Coronary artery (tissue), 2 donors: ENCODE results near the gene PI4KA.

Experiments
- DNase-seq: peaks from one replicate; pipeline ENCODE4 v3.0.0-alpha.2; 2017; ENCODE audit warnings: low spot score
- H3K27ac ChIP-seq, 2 donors: fragments of 200-600 bp; sonication (generic); one replicate each; pipeline ENCODE4 v1.5.1; 2016 to 2019
- H3K4me3 ChIP-seq: fragments of 200-600 bp; sonication (generic); 2 replicates; pipeline ENCODE4 v1.5.1; 2016; ENCODE audit warnings: mild to moderate bottlenecking, moderate library complexity
- TF ChIP-seq, protein P1 (sequence below): fragments of 200-600 bp; sonication (generic); IDR thresholded peaks from one replicate; pipeline ENCODE4 v1.5.1; 2019; ENCODE audit warnings: antibody characterized with exemption

The PI4KA gene

DNA sequence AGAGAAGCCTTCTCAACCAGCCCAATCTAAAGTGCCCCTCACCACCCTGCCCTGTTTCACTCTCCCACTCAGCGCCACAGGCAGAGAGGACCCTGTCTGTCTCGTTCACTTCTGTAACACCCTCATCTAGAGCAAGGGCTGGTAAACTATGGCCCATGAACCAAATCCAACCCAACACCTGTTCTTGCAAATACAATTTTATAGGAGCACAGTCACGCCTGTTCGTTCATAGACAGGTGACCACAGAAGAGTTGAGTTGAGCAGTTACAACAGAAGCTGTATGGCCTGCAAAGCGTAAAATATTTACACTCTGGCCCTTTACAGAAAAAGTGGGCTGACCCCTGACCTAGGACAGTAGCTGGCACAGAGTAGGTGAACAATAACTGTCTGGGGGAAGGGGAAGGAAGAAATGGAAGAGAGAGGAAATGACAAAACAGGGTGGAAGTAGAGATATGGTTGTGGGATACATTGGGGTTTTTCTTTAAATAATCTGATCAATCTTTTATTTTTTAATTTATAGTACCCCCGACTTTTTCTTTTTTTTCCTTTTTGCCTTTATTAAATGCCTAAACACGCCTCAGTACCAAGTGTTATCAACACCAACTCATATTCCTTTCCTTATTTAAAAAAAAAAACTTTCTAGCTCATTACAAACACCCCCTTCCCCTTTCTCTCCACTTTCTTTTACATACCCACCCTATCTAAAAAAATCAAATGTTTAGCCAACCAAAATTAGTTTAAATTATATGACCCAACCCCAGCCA lies 63.8 kb downstream of the PI4KA start:
- DNase-seq = no peak
- Histone ChIP-seq H3K4me3 (no peak overlapping the region), H3K27ac (no peak overlapping the region)
- TF ChIP-seq, protein P1, sequence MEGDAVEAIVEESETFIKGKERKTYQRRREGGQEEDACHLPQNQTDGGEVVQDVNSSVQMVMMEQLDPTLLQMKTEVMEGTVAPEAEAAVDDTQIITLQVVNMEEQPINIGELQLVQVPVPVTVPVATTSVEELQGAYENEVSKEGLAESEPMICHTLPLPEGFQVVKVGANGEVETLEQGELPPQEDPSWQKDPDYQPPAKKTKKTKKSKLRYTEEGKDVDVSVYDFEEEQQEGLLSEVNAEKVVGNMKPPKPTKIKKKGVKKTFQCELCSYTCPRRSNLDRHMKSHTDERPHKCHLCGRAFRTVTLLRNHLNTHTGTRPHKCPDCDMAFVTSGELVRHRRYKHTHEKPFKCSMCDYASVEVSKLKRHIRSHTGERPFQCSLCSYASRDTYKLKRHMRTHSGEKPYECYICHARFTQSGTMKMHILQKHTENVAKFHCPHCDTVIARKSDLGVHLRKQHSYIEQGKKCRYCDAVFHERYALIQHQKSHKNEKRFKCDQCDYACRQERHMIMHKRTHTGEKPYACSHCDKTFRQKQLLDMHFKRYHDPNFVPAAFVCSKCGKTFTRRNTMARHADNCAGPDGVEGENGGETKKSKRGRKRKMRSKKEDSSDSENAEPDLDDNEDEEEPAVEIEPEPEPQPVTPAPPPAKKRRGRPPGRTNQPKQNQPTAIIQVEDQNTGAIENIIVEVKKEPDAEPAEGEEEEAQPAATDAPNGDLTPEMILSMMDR = no peak

DNA sequence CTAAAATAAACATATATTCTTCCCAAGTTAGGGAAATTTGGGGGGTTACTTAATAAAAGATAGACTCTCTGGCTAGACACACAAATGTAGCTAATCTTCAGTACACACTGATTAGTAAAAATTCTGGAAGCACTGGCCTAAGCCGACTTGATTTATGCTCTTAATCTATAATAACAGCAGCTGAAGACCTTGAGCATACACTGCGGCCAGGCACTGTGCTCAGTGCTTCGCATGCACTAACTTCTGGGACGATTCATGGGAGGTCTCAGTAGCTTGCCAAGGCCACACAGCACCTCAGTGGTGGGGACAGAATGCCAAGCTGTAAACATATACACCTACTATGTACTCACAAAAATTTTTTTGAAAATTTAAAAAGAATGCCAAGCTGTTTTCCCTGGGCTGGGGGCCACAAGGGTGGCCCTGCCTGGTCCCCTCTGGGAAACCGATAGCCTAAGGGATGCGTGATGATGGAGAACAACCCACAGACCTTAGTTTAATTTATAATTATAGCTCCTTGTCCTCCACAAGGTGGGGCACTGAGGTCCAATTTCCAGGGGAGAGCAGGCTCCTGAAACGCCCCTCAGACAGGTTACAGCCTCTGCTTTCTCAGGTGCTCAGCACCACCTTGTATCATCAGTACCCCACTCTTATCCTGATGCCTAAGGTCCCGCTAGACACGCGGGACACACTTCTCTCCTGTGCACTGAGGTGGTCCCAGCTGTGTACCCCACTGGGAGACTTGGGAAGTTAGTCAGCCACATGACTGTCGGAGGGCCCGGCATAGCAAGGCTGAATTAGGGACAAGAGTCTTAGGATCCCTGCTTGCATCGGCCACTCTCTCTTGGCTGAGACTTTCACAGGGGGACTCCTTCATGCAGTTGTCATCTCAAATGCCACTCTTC lies 64.6 kb downstream of the PI4KA start:
- Histone ChIP-seq H3K4me3 (no peak overlapping the region), H3K27ac (no peak overlapping the region)
- TF ChIP-seq, protein P1 = no peak
- DNase-seq = no peak

DNA sequence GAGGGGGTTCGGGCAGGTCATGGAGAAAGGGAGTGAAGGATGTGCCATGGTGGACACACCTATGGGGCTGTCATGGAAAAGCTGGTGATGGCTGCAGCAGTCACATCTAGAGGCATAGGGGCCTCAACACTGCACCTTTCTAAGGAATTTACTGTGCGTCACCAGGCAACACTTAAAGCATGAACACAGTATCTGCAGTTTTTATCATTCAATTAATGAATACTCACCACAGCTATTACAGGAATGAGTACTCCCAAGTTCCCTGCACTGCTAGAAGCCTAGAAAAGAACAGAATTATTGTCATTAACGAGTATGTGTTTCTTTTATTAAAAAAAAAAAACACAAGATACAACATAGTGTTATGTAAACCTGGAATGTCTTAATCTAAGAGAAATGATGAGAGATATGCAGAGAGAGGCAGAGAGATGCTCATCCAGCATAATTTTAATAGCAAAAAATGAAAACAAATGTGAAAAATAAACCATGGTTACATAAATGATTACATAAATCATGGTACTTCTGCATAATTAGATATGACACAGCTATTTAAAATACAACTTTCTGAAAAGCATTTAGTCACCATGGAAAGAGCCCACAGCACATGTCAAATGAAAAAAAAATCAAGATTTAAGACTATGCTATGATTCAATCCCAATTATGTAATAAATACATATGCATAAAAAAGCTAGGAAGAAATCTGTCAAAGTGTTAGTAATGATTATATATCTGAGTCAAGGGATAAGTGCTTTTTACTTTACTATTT lies 65.5 kb downstream of the PI4KA start:
- no peak for DNase-seq
- TF ChIP-seq, protein P1 = no peak
- no peak overlapping the region for H3K27ac ChIP-seq

DNA sequence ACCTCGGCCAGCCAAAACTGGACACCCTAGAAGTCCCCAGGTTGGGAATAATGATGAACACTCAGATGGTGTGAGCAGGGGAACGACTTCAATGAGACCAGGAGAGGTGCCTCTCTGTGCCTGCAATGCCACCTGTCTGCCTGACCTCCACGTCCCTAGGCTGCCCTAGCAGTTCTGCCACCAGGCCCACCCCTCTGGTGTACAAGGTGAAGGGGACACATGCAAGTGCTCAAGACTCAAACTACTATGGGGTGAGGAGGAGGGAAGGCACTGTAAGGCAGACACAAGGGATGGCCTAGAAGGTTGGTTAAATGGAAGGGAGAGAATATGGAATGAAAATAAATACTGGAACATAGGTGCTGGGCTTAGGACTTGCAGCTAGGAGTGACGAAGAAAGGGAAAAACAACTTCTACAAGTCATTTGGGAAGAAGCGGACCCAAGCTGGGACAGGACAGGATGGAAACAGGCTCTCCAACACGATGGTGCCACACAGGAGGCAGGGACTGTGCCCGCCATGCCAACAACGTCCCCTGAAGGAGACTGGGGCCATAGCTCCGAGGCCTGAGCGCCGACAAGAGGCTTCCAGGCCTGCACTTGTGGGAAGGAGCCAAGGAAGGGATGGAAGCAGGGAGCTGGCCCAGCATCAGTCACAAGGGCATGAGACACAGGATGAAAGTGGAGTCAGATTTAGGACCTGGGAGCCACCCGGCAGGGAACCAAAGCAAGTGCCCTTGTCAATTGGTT lies 66.2 kb downstream of the PI4KA start:
- TF ChIP-seq, protein P1 = no peak
- DNase-seq = no peak
- Histone ChIP-seq H3K27ac (no peak overlapping the region), H3K4me3 (no peak overlapping the region)

More for the DNA sequence above, 65.5 kb downstream of the PI4KA start:
- no peak overlapping the region for H3K4me3 ChIP-seq

DNA sequence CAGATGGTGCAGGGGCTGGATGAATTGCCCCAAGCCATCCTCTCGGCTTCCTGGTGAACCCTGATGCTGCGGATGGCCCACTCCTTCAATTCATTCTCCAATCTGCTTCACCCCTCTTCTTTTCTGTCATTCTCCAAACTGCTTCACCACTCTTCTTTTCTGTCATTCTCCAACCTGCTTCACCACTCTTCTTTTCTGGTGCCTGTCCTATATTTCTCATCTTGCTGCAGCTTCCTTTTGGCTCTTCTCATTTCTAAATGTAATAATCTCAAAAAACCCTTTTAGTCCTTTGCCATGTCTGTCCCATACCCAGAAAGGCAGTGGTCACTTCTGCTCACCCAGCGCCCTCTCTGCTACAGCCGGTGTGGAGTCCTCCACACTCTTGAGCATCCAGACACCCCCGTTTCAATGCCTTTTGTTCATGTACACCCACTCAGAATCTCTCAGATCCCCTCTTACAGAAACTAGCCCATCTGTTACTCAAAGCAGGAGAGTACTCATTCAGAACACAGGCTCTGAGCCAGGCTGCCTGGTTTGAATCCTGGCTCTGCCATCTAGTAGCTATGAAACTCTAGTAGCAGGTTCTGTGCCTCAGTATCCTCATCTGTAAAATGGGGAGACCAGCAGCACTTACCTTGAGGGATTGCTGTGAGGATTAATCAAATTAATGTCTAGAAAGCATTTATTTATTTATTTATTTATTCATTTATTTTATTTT lies 69.8 kb downstream of the PI4KA start:
- H3K27ac ChIP-seq = no peak overlapping the region
- no peak overlapping the region for H3K4me3 ChIP-seq
- no peak for DNase-seq
- TF ChIP-seq, protein P1 = no peak
